Measurements from ENCODE around the gene TBC1D19.
"Not testable (repeated sequence)": the region's sequence is repeated elsewhere in the genome, so short reads cannot be mapped to it uniquely, and the experiment has no call there.

The TBC1D19 gene, protein sequence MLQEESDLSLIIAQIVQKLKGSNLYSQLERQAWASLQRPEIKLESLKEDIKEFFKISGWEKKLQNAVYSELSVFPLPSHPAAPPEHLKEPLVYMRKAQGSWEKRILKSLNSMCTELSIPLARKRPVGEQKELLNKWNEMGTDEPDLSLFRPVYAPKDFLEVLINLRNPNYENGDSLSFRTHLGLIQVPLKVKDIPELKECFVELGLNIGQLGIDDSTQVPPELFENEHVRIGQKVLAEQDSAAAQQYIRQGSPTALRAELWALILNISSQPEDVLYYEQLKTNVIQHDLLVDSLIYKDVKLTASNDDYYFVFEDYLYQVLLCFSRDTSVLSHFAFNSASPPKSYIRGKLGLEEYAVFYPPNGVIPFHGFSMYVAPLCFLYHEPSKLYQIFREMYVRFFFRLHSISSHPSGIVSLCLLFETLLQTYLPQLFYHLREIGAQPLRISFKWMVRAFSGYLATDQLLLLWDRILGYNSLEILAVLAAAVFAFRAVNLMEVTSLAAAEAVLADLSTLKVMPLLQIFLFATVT

DNA sequence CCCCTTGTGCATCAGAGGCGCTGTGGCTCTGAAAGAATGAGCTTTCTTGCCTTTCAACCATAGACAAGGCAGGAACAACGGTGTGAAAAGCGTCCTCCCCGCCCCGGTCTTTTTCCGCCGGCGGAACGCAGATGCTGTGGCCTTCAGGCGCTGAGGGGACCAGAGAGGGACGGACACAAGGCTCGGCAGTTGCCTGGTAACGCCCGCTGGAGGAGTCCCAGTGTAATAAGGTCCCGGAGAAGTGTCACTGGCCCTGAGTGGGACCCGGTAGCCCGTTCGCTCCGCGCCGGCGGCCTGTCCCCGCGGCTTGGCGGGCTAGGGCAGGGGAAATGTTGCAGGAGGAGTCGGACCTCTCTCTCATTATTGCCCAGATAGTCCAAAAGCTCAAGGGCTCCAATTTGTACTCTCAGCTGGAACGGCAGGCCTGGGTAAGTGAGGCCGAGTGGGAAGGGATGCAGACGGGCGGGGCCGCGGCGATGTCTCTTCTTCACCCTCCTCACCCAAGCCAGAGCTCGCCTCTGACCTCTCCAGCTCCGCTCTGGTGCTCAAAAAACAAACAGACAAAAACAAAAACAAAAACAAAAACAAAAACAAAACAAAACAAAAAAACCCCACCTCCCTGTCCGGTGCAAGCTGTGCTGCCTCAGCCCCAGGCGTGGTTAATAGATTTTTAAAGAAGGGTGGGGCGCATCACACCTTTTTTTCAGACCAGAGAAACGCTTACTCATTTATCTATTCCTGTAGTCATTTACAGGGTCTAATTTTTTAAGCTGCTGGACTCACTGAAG is at the start of gene TBC1D19:
Gene TBC1D19, plus strand, starts transcription at position 220 of the 788 bp plus-strand sequence. Its CDS starts 110 bp downstream, at position 330.
- peak; percentile 49 for DNase-seq (ENCODE audit: low read depth, low spot score)

GRCh38 chr4:26542991-26543390 is 40.9 kb upstream of the TBC1D19 start:
- no peak for DNase-seq (ENCODE audit: low read depth, low spot score)

GRCh38 chr4:26544421-26544820 is 39.5 kb upstream of the TBC1D19 start:
- DNase-seq (ENCODE audit: low read depth, low spot score): no peak

DNA sequence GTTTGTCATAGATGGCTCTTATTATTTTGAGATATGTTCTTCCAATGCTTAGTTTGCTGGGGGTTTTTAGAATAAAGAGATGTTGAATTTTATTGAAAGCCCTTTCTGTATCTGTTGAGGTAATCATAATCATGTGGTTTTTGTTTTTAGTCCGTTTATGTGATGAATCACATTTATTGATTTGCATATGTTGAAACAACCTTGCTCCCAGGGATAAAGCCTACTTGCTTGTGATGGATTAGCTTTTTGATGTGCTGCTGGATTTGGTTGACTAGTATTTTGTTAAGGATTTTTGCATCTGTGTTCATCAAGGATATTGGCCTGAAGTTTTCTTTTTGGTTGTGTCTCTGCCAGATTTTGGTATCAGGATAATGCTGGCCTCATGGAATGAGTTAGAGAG is 35.5 kb upstream of the TBC1D19 start:
- not testable (repeated sequence) for DNase-seq (ENCODE audit: low read depth, low spot score)

GRCh38 chr4:26557164-26557563 is 26.7 kb upstream of the TBC1D19 start:
- peak; percentile 23 for DNase-seq (ENCODE audit: low read depth, low spot score)

- no peak for DNase-seq (ENCODE audit: low read depth, low spot score)
Observed at GRCh38 chr4:26558166-26558895, 25.6 kb upstream of the TBC1D19 start.

DNA sequence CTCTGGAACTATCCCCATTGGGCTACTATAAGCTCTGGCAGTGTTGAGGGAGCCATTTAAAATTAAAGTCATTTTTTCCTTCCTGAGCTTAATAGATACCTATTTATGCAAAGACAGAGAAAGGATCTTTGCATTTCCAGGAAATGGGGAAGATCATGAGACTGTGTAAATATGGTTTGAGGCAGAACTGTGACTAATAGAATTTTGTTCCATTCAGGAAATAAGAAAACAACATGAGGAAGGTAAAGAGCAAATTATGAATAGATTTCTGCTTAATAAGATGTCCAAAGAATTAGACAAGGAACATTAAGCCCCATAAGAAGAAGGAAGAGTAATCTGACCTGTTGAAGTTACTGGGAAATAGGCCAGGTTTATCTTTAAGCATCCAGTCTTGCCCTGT is 17.8 kb upstream of the TBC1D19 start:
- no peak for DNase-seq (ENCODE audit: low read depth, low spot score)

DNA sequence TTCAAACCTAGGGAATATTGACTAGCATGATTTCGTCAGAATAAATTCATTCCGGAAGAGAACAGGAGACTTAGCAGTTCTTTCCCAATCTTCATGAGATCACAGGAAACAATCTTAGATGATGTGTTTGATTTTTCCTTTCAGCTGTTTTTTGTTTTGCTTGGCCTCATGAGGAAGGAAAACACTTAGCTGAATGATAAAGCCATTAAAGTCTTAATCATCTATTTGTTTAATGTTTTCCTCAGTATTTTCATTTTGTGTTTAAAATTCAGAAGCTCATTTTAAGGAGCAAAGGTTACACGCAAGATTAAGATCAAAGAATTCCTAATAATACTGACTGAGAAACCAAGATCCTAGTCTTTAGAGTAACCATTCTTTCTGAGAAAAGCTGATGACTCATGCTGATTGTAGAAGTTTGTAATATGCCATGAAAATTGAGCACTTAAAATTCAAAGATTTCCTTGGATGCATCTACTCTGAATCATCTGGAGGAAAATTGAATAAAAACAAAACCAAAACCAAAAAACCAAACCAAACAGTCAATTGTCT is 15.4 kb upstream of the TBC1D19 start:
- peak; percentile 31 for DNase-seq (ENCODE audit: low read depth, low spot score)

- DNase-seq (ENCODE audit: low read depth, low spot score): no peak
Observed at GRCh38 chr4:26570596-26570995, 13.3 kb upstream of the TBC1D19 start.

GRCh38 chr4:26573389-26573794 is 10.5 kb upstream of the TBC1D19 start:
- no peak for DNase-seq (ENCODE audit: low read depth, low spot score)

DNA sequence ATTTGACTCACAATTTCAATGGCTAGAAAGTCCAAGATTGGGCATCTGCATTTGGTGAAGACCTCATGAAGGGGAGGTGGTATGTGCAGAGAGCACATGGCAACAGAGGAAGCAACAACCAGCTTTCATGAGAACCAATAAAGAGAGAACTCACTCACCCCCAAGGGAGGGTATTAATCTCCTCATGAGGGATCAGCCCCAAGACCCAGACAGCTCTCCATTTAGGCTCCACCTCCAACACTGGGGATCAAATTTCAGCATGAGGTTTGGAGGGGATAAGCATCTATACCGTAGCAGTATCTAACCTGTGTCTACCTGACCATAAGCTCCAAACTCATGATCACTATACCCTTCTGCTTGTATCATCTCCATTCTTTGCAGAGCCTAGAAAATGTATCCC is 9.3 kb upstream of the TBC1D19 start:
- no peak for DNase-seq (ENCODE audit: low read depth, low spot score)

DNA sequence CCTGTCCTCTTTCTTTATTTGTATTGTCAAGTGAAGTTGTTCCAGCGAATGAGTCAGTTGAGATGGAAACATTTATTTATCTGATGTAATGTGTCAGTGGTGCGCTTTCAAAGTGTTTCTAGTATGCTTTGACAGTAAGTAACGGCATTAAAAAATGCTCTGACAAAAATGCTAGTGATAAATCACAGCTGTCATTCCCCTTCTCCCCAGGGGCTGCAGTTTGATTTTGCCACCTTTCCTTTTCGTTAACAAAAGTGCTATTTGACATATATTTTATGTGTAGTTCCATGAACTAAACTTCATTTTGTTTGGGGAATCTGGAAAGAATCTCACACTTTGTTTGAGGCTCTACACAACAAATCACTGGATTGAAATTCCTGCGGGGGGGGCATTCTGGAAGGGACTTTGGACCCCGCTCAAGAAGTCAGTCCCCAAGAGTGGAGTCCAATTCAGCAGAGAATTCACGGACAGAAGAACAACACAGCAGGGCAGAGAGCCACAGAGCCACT is 7.6 kb upstream of the TBC1D19 start:
- DNase-seq (ENCODE audit: low read depth, low spot score): no peak

DNA sequence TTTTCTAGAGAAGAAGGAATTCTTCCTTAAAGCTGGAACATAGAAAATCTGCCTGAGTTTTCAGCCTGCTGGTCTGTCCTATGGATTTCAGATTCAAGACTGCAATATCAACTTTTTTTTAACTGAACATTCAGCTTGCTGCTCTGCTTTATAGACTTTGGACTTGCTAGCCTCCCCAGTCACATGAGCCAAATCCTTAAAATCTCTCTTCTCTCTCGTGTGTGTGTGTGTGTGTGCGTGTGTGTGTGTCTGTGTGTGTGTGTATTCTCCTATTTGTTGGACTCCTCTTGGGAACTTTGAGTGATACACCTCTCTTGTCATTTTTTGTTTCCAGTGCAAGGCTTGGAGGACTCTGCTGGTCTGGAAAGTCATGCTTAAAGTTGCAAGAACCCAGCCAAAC is 6.8 kb upstream of the TBC1D19 start:
- no peak for DNase-seq (ENCODE audit: low read depth, low spot score)

DNA sequence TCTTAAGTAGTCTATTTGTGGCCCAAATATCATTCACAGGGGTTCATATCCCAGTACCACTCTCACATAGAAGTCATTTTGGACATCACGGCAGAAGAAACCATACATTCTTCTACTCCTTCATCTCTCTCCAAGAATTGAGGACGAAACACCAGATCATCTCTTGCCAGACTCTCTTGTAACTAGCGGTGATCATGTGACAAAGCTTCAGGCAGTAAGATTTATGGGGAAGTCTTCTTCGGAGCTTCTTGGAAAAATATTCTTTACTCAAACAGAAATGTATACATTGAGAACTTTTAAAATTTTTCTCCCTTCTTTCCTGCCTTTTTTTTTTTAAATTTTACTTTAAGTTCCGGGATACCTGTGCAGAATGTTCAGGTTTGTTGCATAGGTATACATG is 4.7 kb upstream of the TBC1D19 start:
- no peak for DNase-seq (ENCODE audit: low read depth, low spot score)

- not testable (repeated sequence) for DNase-seq (ENCODE audit: low read depth, low spot score)
Observed at GRCh38 chr4:26581341-26581740, 2.5 kb upstream of the TBC1D19 start.

- DNase-seq (ENCODE audit: low read depth, low spot score): no peak
Observed at GRCh38 chr4:26583538-26583864, 383 bp upstream of the TBC1D19 start.

- no peak for DNase-seq (ENCODE audit: low read depth, low spot score)
Observed at GRCh38 chr4:26584725-26585124, 841 bp downstream of the TBC1D19 start.

DNA sequence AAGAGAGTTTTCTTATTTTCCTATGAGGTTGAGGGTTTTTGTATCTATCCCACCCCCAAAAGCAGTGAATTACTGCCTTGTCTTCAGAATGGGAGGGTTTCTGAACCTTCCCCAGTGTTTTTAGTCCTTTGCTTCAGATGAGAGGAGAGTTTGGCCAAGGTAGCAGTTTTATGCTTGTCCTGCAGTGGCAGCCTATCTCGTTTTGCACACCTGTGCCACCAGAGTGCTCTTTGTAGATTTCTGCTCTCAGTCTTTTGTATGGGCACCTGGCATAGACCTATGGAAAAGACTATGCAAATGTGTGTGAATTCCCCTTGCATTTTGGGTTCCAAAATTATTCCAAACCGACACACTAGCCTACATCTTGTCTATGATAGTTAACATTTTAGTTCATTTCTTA is 5.8 kb downstream of the TBC1D19 start:
- DNase-seq (ENCODE audit: low read depth, low spot score): no peak

- no peak for DNase-seq (ENCODE audit: low read depth, low spot score)
Observed at GRCh38 chr4:26590639-26591038, 6.8 kb downstream of the TBC1D19 start.

- not testable (repeated sequence) for DNase-seq (ENCODE audit: low read depth, low spot score)
Observed at GRCh38 chr4:26593557-26593956, 9.7 kb downstream of the TBC1D19 start.

- no peak for DNase-seq (ENCODE audit: low read depth, low spot score)
Observed at GRCh38 chr4:26594371-26594770, 10.5 kb downstream of the TBC1D19 start.

GRCh38 chr4:26594778-26595177 is 10.9 kb downstream of the TBC1D19 start:
- DNase-seq (ENCODE audit: low read depth, low spot score): no peak

All from smooth muscle cell of the brain vasculature (primary cell).